ENCODE measurements around the gene TRIM56.
"Not testable (repeated sequence)": the region's sequence is repeated elsewhere in the genome, so short reads cannot be mapped to it uniquely, and the experiment has no call there.

The TRIM56 gene

GRCh38 chr7:101113140-101113539 lies 27.9 kb downstream of the TRIM56 start:
- DNase-seq (ENCODE audit: low spot score): not testable (repeated sequence)

GRCh38 chr7:101113836-101114235 lies 28.6 kb downstream of the TRIM56 start:
- DNase-seq (ENCODE audit: low spot score): no peak

- DNase-seq (ENCODE audit: low spot score): no peak
Measured at GRCh38 chr7:101114492-101114891, 29.2 kb downstream of the TRIM56 start.

- no peak for DNase-seq (ENCODE audit: low spot score)
Measured at GRCh38 chr7:101115215-101115614, 29.9 kb downstream of the TRIM56 start.

- no peak for DNase-seq (ENCODE audit: low spot score)
Measured at GRCh38 chr7:101116898-101117297, 31.6 kb downstream of the TRIM56 start.

GRCh38 chr7:101118856-101119255 lies 33.6 kb downstream of the TRIM56 start:
- DNase-seq (ENCODE audit: low spot score): no peak

- DNase-seq (ENCODE audit: low spot score): no peak
Measured at GRCh38 chr7:101119876-101120275, 34.6 kb downstream of the TRIM56 start.

DNA sequence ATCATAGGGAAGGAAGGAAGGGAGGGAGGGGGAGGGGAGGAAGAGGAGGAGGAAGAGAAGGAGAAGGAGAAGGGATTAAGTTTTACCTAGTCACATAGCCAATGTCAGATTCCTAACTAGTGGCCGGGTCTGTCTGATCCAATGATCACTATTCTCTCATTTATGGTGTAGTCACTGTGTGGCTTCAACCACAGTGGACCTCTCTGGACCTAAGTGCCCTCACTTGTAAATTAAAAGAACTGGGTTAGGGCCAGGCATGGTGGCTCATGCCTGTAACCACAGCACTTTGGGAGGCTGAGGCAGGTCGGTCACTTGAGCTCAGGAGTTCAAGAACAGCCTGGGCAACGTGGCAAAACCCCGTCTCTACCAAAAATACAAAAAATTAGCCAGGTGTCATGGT lies 35.0 kb downstream of the TRIM56 start:
- no peak for DNase-seq (ENCODE audit: low spot score)

DNA sequence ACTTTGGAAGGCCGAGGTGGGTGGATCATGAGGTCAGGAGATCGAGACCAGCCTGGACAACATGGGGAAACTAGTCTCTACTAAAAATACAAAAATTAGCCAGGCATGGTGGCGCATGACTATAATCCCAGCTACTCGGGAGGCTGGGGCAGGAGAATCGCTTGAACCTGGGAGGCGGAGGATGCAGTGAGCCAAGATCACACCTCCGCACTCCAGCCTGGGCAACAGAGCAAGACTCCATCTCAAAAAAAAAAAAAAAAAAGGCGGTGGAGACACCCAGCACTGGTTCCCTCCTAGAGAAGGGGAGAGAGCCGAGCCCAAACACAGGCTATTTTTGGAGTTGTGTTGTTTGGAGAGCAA lies 36.3 kb downstream of the TRIM56 start:
- not testable (repeated sequence) for DNase-seq (ENCODE audit: low spot score)

DNA sequence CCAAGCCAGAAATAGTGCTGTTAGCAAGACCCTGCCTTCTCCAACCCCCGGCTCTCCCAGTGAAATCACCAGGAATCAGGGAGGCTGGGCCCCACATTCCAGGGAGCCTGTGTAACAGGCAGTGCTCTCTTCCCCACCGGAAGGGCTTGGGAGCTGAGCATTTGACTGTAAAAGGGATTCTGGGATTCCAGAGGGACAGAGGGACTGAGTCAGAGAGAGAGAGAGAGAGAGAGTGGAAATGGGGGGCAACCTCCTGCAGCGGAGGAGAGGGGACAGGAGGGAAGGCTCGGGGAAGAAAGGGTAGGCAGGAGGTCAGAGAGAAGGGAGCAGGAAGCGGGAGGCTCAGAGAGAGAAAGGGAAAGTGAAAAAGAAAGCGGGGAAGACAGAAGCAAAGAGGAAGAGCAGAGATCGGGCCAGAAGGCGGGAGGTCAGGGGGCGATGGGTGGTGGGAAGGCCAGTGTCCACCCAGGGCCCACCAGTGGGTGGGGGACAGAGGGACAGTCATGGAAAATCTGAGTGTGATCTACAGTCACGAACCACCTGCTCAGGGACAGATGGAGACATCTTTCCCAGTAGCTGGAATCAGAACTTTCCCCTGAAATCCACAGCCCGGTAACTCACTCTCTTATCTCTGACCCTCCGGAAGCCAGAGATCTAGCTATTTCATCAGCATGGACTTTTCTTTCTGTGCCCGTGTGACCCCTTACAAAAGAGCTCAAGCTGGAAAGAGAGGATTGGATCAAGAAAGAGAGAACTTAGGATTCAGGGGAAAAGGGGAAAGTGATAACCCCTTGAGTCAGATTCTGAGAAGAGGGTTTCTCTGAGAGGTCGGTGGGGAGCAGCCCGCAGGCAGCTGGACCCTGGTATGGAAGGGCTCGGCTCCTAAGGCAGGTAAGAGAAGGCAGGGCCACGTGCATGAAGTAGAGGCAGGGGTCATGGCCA lies 37.0 kb downstream of the TRIM56 start:
- DNase-seq (ENCODE audit: low spot score): no peak

DNA sequence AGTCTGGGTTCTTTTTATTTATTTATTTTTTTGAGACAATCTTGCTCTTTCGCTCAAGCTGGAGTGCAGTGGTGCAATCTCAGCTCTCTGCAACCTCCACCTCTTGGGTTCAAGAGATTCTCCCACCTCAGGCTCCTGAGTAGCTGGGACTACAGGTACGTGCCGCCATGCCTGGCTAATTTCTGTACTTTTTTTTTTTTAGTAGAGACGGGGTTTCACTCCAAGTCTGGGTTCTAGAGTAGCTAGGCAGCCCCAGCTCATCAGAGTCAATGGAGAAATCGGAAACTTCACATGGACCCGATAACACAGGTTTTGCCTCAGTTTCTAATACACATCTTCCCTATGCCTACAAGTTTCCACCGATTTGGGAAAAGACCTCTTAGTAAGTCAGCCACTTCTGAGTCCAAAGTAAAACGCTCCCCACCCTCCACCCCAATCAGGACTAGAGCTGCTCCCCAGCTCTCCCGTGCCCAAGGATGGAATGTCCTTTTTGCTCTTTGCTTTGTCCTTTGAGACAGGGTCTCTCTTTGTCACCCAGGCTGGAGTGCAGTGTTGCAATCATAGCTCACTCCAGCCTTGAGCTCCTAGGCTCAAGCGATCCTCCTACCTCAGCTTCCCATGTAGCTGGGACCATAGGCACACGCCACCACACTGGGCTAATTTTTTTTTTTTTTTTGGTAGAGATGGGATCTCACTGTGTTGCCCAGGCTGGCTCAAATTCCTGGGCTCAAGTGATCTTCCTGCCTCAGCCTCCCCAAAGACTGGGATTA lies 37.8 kb downstream of the TRIM56 start:
- DNase-seq (ENCODE audit: low spot score): no peak

DNA sequence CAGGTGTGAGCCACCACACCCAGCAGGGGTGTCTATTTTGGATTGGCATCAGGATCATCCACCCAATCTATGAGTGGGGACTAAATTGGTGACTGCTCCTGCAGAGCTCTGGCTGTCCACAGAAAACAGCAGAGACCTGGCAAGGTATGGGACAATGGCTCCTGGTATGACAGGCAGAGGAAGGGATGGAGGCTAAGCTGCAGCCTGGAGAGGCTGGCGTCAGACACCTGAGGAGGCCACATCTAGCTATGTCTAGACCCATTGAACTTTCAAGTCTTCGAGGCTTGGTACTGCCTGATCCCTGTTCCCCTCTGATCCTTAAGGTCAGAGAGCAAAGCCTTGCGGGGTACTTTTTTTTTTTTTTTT lies 38.4 kb downstream of the TRIM56 start:
- DNase-seq (ENCODE audit: low spot score): no peak

GRCh38 chr7:101124376-101125056 lies 39.2 kb downstream of the TRIM56 start:
- no peak for DNase-seq (ENCODE audit: low spot score)

- no peak for DNase-seq (ENCODE audit: low spot score)
Measured at GRCh38 chr7:101125989-101126650, 40.8 kb downstream of the TRIM56 start.

DNA sequence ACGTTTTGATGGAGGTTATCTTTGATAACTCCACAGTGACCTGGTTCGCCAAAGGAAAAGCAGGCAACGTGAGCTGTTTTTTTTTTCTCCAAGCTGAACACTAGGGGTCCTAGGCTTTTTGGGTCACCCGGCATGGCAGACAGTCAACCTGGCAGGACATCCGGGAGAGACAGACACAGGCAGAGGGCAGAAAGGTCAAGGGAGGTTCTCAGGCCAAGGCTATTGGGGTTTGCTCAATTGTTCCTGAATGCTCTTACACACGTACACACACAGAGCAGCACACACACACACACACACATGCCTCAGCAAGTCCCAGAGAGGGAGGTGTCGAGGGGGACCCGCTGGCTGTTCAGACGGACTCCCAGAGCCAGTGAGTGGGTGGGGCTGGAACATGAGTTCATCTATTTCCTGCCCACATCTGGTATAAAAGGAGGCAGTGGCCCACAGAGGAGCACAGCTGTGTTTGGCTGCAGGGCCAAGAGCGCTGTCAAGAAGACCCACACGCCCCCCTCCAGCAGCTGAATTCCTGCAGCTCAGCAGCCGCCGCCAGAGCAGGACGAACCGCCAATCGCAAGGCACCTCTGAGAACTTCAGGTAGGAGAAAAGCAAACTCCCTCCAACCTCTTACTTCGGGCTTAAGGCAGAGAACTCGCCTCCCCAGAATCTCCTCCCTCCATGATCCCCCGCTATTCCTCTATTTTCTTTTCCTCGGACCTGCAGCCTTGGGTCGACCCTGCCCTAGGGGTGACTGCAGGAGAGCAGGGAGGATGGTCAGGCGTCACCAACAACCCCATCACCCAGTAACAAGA lies 41.6 kb downstream of the TRIM56 start, which contains the start of gene SERPINE1:
TSS of gene SERPINE1 (plus strand) at position 454 of the 809 bp plus-strand sequence. CDS start 1,290 bp downstream, outside the sequence.
- DNase-seq (ENCODE audit: low spot score): peak; percentile 41

DNA sequence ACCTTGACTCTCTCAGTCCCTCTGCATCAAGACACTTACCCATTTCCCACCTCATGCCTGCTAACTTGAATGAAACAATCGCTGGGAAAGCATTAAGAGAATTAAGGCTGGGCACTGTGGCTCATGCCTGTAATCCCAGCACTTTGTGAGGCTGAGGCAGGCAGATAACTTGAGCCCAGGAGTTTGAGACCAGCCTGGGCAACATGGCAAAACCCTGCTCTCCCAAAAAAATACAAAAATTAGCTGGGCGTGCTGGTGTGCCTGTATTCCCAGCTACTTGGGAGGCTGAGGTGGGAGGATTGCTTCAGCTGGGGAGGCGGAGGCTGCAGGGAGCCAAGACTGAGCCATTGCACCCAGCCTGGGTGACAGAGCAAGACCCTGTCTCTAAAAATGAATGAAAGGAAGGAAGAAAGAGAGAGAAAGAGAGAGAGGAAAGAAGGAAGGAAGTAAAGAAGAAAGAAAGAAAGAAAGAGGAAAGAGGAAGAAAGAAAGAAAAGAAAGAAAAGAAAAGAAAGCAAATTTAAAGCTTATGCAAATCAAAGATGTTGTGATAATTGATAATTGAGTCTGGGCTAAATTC lies 42.3 kb downstream of the TRIM56 start:
- DNase-seq (ENCODE audit: low spot score): no peak

- no peak for DNase-seq (ENCODE audit: low spot score)
Measured at GRCh38 chr7:101128040-101128834, 43.0 kb downstream of the TRIM56 start.

DNA sequence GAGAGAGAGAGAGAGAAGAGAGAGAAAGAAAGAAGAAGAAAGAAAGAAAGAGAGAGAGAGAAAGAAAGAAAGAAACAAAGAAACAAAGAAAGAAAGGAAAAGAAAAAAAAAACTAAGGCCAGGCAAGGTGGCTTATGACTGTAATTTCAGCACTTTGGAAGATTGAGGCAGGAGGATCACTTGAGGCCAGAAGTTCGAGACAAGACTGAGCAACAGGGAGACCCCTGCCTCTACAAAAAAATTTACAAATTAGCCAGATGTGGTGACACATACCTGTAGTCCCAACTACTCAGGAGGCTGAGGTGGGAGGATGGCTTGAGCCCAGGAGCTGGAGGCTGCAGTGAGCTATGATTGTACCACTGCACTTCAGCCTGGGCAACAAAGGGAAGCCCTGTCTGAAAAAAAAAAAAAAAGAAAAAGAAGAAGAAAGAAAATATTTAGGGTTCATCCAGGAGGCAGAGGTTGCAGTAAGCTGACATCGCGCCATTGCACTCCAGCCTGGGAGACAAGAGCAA lies 44.4 kb downstream of the TRIM56 start:
- DNase-seq (ENCODE audit: low spot score): no peak
